ENCODE results near the gene TMPRSS2.

The TMPRSS2 gene

DNA sequence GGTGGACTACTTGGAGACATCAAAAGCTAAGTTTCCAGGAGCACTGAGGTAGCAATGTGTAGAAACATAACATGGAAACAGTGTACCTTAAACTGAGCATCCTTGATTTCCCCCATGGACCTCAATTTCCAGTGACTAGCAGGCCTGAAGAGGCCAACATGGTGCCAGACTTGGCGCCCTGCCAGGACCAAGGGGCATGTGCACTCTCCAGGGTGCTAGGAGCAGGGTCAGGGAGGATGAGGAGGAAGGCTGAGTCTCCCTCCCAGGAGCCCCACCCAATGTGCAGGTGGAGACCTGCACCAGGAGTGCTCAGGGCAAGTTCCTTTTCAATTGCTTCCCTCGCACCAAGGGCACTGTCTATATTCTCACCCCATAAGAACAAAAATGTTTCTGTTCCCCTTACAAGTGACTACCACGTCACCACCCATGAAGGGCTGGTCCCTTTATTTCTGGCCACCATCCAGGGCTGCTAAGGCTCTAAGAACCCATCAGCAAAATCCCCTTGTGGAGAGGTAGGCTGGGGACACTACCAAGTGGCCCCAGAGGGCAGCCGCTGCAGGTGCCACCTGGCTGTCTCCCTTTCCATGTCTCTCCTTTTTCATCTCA lies 42.7 kb downstream of the TMPRSS2 start:
- no peak for DNase-seq
- H2AFZ ChIP-seq (ENCODE audit: low read length), result no peak overlapping the region
- peaks cover 9% of the 10 kb centered on the region for H3K4me1 ChIP-seq (ENCODE audit: low read length)
- H3F3A ChIP-seq (ENCODE audit: insufficient read depth, low read length), result no peaks in the 10 kb centered on the region
- no peak overlapping the region for H3K4me2 ChIP-seq (ENCODE audit: low read depth, low read length)
- H4K20me1 ChIP-seq (ENCODE audit: insufficient read depth, low read length), result no peaks in the 10 kb centered on the region
- no peak overlapping the region for H3K9ac ChIP-seq (ENCODE audit: low read length)
- H3K9me2 ChIP-seq (replicated peaks; ENCODE audit: insufficient read depth, low read length), result no peaks in the 10 kb centered on the region
- H3K27me3 ChIP-seq (replicated peaks; ENCODE audit: insufficient read depth, low read length), result no peaks in the 10 kb centered on the region
- H3K4me3 ChIP-seq (ENCODE audit: low read length), result no peak overlapping the region
- no peaks in the 10 kb centered on the region for H3K79me2 ChIP-seq (ENCODE audit: low read length)
- TF ChIP-seq EZH2phosphoT487 (IDR thresholded peaks at IDR 0.05; ENCODE audit: low read length) (no peak), EZH2 (optimal IDR thresholded peaks at IDR 0.05; ENCODE audit: low read depth, low read length) (no peak)
- TF ChIP-seq, protein P1, sequence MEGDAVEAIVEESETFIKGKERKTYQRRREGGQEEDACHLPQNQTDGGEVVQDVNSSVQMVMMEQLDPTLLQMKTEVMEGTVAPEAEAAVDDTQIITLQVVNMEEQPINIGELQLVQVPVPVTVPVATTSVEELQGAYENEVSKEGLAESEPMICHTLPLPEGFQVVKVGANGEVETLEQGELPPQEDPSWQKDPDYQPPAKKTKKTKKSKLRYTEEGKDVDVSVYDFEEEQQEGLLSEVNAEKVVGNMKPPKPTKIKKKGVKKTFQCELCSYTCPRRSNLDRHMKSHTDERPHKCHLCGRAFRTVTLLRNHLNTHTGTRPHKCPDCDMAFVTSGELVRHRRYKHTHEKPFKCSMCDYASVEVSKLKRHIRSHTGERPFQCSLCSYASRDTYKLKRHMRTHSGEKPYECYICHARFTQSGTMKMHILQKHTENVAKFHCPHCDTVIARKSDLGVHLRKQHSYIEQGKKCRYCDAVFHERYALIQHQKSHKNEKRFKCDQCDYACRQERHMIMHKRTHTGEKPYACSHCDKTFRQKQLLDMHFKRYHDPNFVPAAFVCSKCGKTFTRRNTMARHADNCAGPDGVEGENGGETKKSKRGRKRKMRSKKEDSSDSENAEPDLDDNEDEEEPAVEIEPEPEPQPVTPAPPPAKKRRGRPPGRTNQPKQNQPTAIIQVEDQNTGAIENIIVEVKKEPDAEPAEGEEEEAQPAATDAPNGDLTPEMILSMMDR (IDR thresholded peaks at IDR 0.05; ENCODE audit: low read length), result no peak
- no peaks in the 10 kb centered on the region for H3K36me3 ChIP-seq (replicated peaks; ENCODE audit: insufficient read depth, low read length)
- H3K27ac ChIP-seq (ENCODE audit: low read length), result no peak overlapping the region
- H3K9me3 ChIP-seq (replicated peaks; ENCODE audit: insufficient read depth, low read length), result no peaks in the 10 kb centered on the region

DNA sequence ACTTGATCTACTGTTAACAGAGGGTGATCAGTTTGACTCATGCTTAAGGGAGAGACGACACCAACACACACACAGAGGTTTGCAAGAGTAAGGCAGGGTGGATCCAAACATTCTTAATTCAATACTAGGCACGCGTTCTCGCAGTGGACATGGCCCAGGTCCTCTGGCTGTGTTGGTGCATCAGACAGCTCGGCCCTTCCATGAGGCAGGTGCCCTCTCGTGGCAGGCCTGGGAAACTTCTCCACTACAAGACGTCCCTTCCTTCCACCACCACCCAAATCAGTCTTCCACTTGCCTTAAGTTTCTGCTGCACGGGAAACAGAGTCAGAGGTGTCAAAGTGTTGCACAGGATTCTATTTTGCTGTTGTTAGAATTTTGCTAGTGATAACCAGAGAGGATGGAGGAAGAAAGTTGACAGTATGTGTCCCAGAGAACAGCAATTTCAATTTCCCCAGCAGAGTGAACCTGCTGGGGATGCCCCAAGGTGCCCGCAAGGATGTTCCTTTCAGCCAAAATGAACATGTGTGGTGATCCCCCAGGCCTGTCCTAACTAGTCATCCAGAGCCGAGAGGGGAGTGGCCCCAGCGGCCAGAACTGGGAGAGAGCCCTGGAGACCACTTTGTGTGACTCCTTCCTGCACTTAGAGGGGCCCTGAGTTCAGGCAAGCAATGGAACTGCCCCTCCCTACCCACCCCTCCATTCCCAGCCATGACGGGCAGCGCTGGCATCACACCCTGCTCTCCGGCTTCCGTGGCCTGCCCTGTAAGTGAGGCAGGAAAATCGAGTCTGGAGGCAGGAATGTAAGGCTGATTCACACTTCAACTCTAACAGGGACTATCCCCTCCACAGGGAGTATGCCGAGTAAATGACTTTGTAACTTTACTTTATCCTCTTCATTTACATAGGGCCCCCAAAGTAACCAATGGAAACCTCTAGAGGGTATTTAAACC lies 47.1 kb downstream of the TMPRSS2 start:
- peaks cover 9% of the 10 kb centered on the region for H3K4me1 ChIP-seq (ENCODE audit: low read length)

DNA sequence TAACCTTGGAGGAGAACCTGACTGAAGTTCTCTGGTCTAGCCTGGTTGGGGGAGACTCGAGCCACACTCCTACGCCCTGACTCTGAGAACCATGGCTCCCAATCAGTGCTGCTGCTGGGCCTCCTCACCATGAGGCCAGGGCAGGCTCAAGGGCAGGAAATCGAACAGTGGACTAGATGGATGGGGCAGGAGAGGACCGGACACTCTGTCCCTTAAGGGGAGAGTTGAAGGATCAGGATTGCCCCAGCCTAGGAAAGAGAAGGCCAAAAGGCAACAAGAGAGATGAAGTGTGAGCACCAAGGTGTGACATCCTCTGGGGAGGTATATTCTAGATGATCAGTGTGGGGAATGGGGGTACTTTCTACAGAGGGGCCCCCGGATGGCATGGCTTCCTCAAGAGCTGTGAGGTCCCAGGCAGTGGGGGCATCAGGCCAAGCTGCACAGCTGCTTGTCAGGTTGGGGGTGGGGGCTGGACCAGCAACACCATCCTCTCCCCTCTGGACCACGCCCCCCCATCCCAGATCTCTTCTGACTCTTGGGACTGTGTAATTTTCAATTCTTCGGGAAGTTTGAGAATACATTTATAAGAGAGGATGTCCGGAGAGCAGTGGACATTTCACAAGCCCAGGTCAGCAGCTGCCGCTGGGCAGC lies 47.9 kb downstream of the TMPRSS2 start:
- Histone ChIP-seq H3K4me2 (ENCODE audit: low read depth, low read length) (no peak overlapping the region), H3K79me2 (ENCODE audit: low read length) (no peaks in the 10 kb centered on the region), H3K27me3 (replicated peaks; ENCODE audit: insufficient read depth, low read length) (no peaks in the 10 kb centered on the region), H3K9me2 (replicated peaks; ENCODE audit: insufficient read depth, low read length) (no peaks in the 10 kb centered on the region), H3K9me3 (replicated peaks; ENCODE audit: insufficient read depth, low read length) (no peaks in the 10 kb centered on the region), H3K4me1 (ENCODE audit: low read length) (peaks cover 9% of the 10 kb centered on the region), H3K27ac (ENCODE audit: low read length) (no peak overlapping the region), H2AFZ (ENCODE audit: low read length) (no peak overlapping the region), H3K9ac (ENCODE audit: low read length) (no peak overlapping the region), H4K20me1 (ENCODE audit: insufficient read depth, low read length) (no peaks in the 10 kb centered on the region), H3K36me3 (replicated peaks; ENCODE audit: insufficient read depth, low read length) (no peaks in the 10 kb centered on the region), H3F3A (ENCODE audit: insufficient read depth, low read length) (no peaks in the 10 kb centered on the region), H3K4me3 (ENCODE audit: low read length) (no peak overlapping the region)
- DNase-seq, result no peak
- no peak for TF ChIP-seq EZH2phosphoT487 (IDR thresholded peaks at IDR 0.05; ENCODE audit: low read length)
- TF ChIP-seq, protein P1 (IDR thresholded peaks at IDR 0.05; ENCODE audit: low read length), result no peak
- TF ChIP-seq EZH2 (optimal IDR thresholded peaks at IDR 0.05; ENCODE audit: low read depth, low read length), result no peak

More for the DNA sequence above, 47.1 kb downstream of the TMPRSS2 start:
- H3K9me3 ChIP-seq (replicated peaks; ENCODE audit: insufficient read depth, low read length), result no peaks in the 10 kb centered on the region
- H3K9me2 ChIP-seq (replicated peaks; ENCODE audit: insufficient read depth, low read length), result no peaks in the 10 kb centered on the region
- no peak overlapping the region for H3K27ac ChIP-seq (ENCODE audit: low read length)
- H3F3A ChIP-seq (ENCODE audit: insufficient read depth, low read length), result no peaks in the 10 kb centered on the region
- H3K9ac ChIP-seq (ENCODE audit: low read length), result no peak overlapping the region
- no peak overlapping the region for H3K4me3 ChIP-seq (ENCODE audit: low read length)
- H3K36me3 ChIP-seq (replicated peaks; ENCODE audit: insufficient read depth, low read length), result no peaks in the 10 kb centered on the region
- TF ChIP-seq, protein P1 (IDR thresholded peaks at IDR 0.05; ENCODE audit: low read length), result peak; percentile 98
- TF ChIP-seq EZH2 (optimal IDR thresholded peaks at IDR 0.05; ENCODE audit: low read depth, low read length) (no peak), EZH2phosphoT487 (IDR thresholded peaks at IDR 0.05; ENCODE audit: low read length) (no peak)
- H3K4me2 ChIP-seq (ENCODE audit: low read depth, low read length), result peak overlapping the region; percentile 24; the same call in 1 of the 2 replicates
- no peaks in the 10 kb centered on the region for H3K79me2 ChIP-seq (ENCODE audit: low read length)
- no peaks in the 10 kb centered on the region for H4K20me1 ChIP-seq (ENCODE audit: insufficient read depth, low read length)
- peak; percentile 80 for DNase-seq
- H2AFZ ChIP-seq (ENCODE audit: low read length), result peak overlapping the region; percentile 23
- H3K27me3 ChIP-seq (replicated peaks; ENCODE audit: insufficient read depth, low read length), result no peaks in the 10 kb centered on the region

Data from MM.1S (cell line).